Prostate gland (tissue), 2 donors: ENCODE data around the gene SLC35G4.
"Not testable (repeated sequence)": the region's sequence is repeated elsewhere in the genome, so short reads cannot be mapped to it uniquely, and the experiment has no call there.

Source experiments
- POLR2A ChIP-seq: fragments of 450-650 bp; IDR thresholded peaks from one replicate; pipeline ENCODE4 v1.6.1; 2016; ENCODE audit warnings: antibody characterized with exemption, mild to moderate bottlenecking
- POLR2AphosphoS5 ChIP-seq: sonication (generic); formaldehyde crosslinking; IDR thresholded peaks from one replicate; pipeline ENCODE4 v1.6.1; 2017; ENCODE audit warnings: antibody characterized with exemption
- TF ChIP-seq, protein P1 (sequence below), 4 experiments: fragments of 200-600 bp in 2 of 4; fragments of 450-650 bp in 2 of 4; sonication (generic) in 2 of 4; IDR thresholded peaks; 1 replicate in 3 of 4; 2 replicates in 1 of 4; pipeline ENCODE4 v1.5.1; 2016 to 2019; ENCODE audit warnings: antibody characterized with exemption in 4 of 4, mild to moderate bottlenecking in 2 of 4, moderate library complexity in 2 of 4

DNA sequence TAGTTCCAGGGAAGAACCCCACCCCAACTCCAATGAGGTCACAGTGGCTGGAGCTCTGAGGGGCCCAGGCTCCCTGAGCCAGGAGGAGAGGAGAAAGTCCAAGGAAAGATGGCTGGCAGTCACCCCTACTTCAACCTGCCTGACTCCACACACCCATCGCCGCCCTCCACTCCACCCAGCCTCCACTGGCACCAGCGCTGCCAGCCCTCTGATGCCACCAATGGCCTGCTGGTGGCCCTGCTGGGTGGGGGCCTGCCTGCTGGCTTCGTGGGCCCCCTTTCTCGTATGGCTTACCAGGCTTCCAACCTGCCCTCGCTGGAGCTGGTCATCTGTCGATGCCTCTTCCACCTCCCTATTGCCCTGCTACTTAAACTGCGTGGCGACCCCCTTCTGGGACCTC is at the start of gene SLC35G4:
- TF ChIP-seq, protein P1, sequence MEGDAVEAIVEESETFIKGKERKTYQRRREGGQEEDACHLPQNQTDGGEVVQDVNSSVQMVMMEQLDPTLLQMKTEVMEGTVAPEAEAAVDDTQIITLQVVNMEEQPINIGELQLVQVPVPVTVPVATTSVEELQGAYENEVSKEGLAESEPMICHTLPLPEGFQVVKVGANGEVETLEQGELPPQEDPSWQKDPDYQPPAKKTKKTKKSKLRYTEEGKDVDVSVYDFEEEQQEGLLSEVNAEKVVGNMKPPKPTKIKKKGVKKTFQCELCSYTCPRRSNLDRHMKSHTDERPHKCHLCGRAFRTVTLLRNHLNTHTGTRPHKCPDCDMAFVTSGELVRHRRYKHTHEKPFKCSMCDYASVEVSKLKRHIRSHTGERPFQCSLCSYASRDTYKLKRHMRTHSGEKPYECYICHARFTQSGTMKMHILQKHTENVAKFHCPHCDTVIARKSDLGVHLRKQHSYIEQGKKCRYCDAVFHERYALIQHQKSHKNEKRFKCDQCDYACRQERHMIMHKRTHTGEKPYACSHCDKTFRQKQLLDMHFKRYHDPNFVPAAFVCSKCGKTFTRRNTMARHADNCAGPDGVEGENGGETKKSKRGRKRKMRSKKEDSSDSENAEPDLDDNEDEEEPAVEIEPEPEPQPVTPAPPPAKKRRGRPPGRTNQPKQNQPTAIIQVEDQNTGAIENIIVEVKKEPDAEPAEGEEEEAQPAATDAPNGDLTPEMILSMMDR (IDR thresholded peaks at IDR 0.05) = not testable (repeated sequence)
- not testable (repeated sequence) for TF ChIP-seq POLR2AphosphoS5, POLR2A
